ENCODE data around the gene F13B. TPM values are rescaled to one million over a fixed set of nuclear protein-coding genes. Genes with fewer than 3 reads are reported as not detected.
"Not testable (repeated sequence)": the region's sequence is repeated elsewhere in the genome, so short reads cannot be mapped to it uniquely, and the experiment has no call there.

The F13B gene
- total and polyA plus RNA-seq, 5 experiments from 2014 or later, result not detected

- H3K4me3 Mint-ChIP-seq, H3K36me3 Mint-ChIP-seq, POLR2A ChIA-PET, H3K4me1 Mint-ChIP-seq, DNase-seq, H3K9me3 Mint-ChIP-seq, H3K27ac Mint-ChIP-seq, ATAC-seq: not testable (repeated sequence)
- H3K27me3 Mint-ChIP-seq, result peaks cover 9 to 33% (median 12%) of the 10 kb centered on the region in 5 donors
Measured at GRCh38 chr1:197034631-197035339, 32.3 kb downstream of the F13B start.

- Mint-ChIP-seq H3K4me1 (no peaks in the 10 kb centered on the region), H3K36me3 (no peaks in the 10 kb centered on the region), H3K27me3 (peaks cover 2 to 6% (median 3%) of the 10 kb centered on the region in 5 donors), H3K9me3 (no peaks in the 10 kb centered on the region), H3K27ac (no peak overlapping the region), H3K4me3 (no peak overlapping the region)
- DNase-seq (no peak), ATAC-seq (no peak)
- POLR2A ChIA-PET, result no interaction called here
Measured at GRCh38 chr1:197029749-197030148, 37.3 kb downstream of the F13B start.

- Mint-ChIP-seq H3K27me3 (peaks cover 0 to 2% (median 0%) of the 10 kb centered on the region in 5 donors), H3K27ac (no peak overlapping the region), H3K9me3 (no peaks in the 10 kb centered on the region), H3K4me1 (no peaks in the 10 kb centered on the region), H3K36me3 (no peaks in the 10 kb centered on the region), H3K4me3 (no peak overlapping the region)
- DNase-seq (no peak), ATAC-seq (no peak)
- POLR2A ChIA-PET, result no interaction called here
Measured at GRCh38 chr1:197027359-197027758, 39.7 kb downstream of the F13B start.

GRCh38 chr1:197024460-197024859 is 42.6 kb downstream of the F13B start:
- peaks cover 0 to 7% (median 2%) of the 10 kb centered on the region in 5 donors for H3K27me3 Mint-ChIP-seq
- no peaks in the 10 kb centered on the region for H3K9me3 Mint-ChIP-seq
- H3K4me1 Mint-ChIP-seq, result no peaks in the 10 kb centered on the region
- POLR2A ChIA-PET, result interaction anchor here (0.7 kb wide), 1 partner anchor 570 kb away, joined by 3 read pairs; no protein-coding TSS in a partner anchor
- H3K27ac Mint-ChIP-seq, result no peak overlapping the region
- DNase-seq, result no peak
- H3K36me3 Mint-ChIP-seq, result no peaks in the 10 kb centered on the region
- no peak for ATAC-seq
- no peak overlapping the region for H3K4me3 Mint-ChIP-seq

GRCh38 chr1:197021716-197022115 is 45.3 kb downstream of the F13B start:
- Mint-ChIP-seq H3K27me3 (peaks cover 0 to 7% (median 2%) of the 10 kb centered on the region in 5 donors), H3K36me3 (no peaks in the 10 kb centered on the region), H3K4me1 (no peaks in the 10 kb centered on the region), H3K27ac (no peak overlapping the region), H3K9me3 (peaks cover 0 to 9% (median 0%) of the 10 kb centered on the region in 9 donors), H3K4me3 (no peak overlapping the region)
- ATAC-seq (no peak), DNase-seq (no peak)
- POLR2A ChIA-PET, result no interaction called here

- Mint-ChIP-seq H3K4me3 (no peak overlapping the region), H3K27ac (no peak overlapping the region), H3K9me3 (peaks cover 0 to 10% (median 0%) of the 10 kb centered on the region in 9 donors), H3K36me3 (no peaks in the 10 kb centered on the region), H3K4me1 (no peaks in the 10 kb centered on the region), H3K27me3 (peaks cover 0 to 7% (median 2%) of the 10 kb centered on the region in 5 donors)
- DNase-seq (no peak), ATAC-seq (no peak)
- POLR2A ChIA-PET, result no interaction called here
Measured at GRCh38 chr1:197017558-197018146, 49.4 kb downstream of the F13B start.

- DNase-seq, result no peak
- Mint-ChIP-seq H3K4me1 (no peaks in the 10 kb centered on the region), H3K4me3 (no peak overlapping the region), H3K27ac (no peak overlapping the region), H3K9me3 (peaks cover 1 to 10% (median 2%) of the 10 kb centered on the region in 9 donors), H3K27me3 (peaks cover 0 to 4% (median 2%) of the 10 kb centered on the region in 5 donors), H3K36me3 (peaks cover 0 to 3% (median 0%) of the 10 kb centered on the region in 3 donors)
- POLR2A ChIA-PET, result no interaction called here
- ATAC-seq, result no peak
Measured at GRCh38 chr1:197016751-197017150, 50.3 kb downstream of the F13B start.

- DNase-seq, result no peak
- H3K9me3 Mint-ChIP-seq, result peaks cover 8 to 22% (median 10%) of the 10 kb centered on the region in 9 donors
- POLR2A ChIA-PET, result no interaction called here
- no peak for ATAC-seq
- H3K27ac Mint-ChIP-seq, result no peak overlapping the region
- H3K36me3 Mint-ChIP-seq, result peaks cover 0 to 11% (median 0%) of the 10 kb centered on the region in 3 donors
- H3K4me1 Mint-ChIP-seq, result no peaks in the 10 kb centered on the region
- H3K4me3 Mint-ChIP-seq, result no peak overlapping the region
- H3K27me3 Mint-ChIP-seq, result peaks cover 0 to 8% (median 2%) of the 10 kb centered on the region in 5 donors
Measured at GRCh38 chr1:197013234-197013633, 53.8 kb downstream of the F13B start.

GRCh38 chr1:197011614-197012013 is 55.4 kb downstream of the F13B start:
- Mint-ChIP-seq H3K36me3 (peaks cover 0 to 11% (median 0%) of the 10 kb centered on the region in 3 donors), H3K27ac (no peak overlapping the region), H3K4me1 (no peaks in the 10 kb centered on the region), H3K4me3 (no peak overlapping the region), H3K9me3 (peaks cover 8 to 21% (median 10%) of the 10 kb centered on the region in 9 donors), H3K27me3 (peaks cover 0 to 8% (median 2%) of the 10 kb centered on the region in 5 donors)
- DNase-seq (no peak), ATAC-seq (no peak)
- POLR2A ChIA-PET, result no interaction called here

GRCh38 chr1:197008861-197009260 is 58.2 kb downstream of the F13B start:
- no peak overlapping the region for H3K27ac Mint-ChIP-seq
- no peak overlapping the region for H3K4me3 Mint-ChIP-seq
- POLR2A ChIA-PET, result no interaction called here
- no peak for ATAC-seq
- no peaks in the 10 kb centered on the region for H3K4me1 Mint-ChIP-seq
- DNase-seq, result no peak
- H3K9me3 Mint-ChIP-seq, result peaks cover 8 to 21% (median 10%) of the 10 kb centered on the region in 9 donors
- peaks cover 0 to 11% (median 0%) of the 10 kb centered on the region in 3 donors for H3K36me3 Mint-ChIP-seq
- H3K27me3 Mint-ChIP-seq, result peaks cover 0 to 8% (median 2%) of the 10 kb centered on the region in 5 donors

- POLR2A ChIA-PET, result no interaction called here
- ATAC-seq, result peak in 1 of 2 donors; percentile 20
- Mint-ChIP-seq H3K27ac (no peak overlapping the region), H3K4me1 (no peaks in the 10 kb centered on the region), H3K9me3 (no peaks in the 10 kb centered on the region), H3K4me3 (no peak overlapping the region), H3K36me3 (no peaks in the 10 kb centered on the region), H3K27me3 (peaks cover 0 to 4% (median 0%) of the 10 kb centered on the region in 5 donors)
- DNase-seq, result peak in 1 of 10 donors; percentile 52
Measured at GRCh38 chr1:197003132-197003531, 63.9 kb downstream of the F13B start.

- POLR2A ChIA-PET, result no interaction called here
- H3K36me3 Mint-ChIP-seq, result no peaks in the 10 kb centered on the region
- no peaks in the 10 kb centered on the region for H3K9me3 Mint-ChIP-seq
- DNase-seq (no peak), ATAC-seq (no peak)
- no peaks in the 10 kb centered on the region for H3K4me1 Mint-ChIP-seq
- H3K27me3 Mint-ChIP-seq, result no peaks in the 10 kb centered on the region
- H3K4me3 Mint-ChIP-seq, result no peak overlapping the region
- H3K27ac Mint-ChIP-seq, result no peak overlapping the region
Measured at GRCh38 chr1:197001828-197002227, 65.2 kb downstream of the F13B start.

GRCh38 chr1:196997423-196997822 is 69.6 kb downstream of the F13B start:
- DNase-seq (no peak), ATAC-seq (no peak)
- POLR2A ChIA-PET, result no interaction called here
- Mint-ChIP-seq H3K4me1 (no peaks in the 10 kb centered on the region), H3K9me3 (no peaks in the 10 kb centered on the region), H3K36me3 (no peaks in the 10 kb centered on the region), H3K27me3 (peaks cover 0 to 5% (median 2%) of the 10 kb centered on the region in 5 donors), H3K4me3 (no peak overlapping the region), H3K27ac (no peak overlapping the region)

All from naive thymus-derived CD8-positive, alpha-beta T cell (primary cell).